Measurements from ENCODE around the gene TGM4.

DNA sequence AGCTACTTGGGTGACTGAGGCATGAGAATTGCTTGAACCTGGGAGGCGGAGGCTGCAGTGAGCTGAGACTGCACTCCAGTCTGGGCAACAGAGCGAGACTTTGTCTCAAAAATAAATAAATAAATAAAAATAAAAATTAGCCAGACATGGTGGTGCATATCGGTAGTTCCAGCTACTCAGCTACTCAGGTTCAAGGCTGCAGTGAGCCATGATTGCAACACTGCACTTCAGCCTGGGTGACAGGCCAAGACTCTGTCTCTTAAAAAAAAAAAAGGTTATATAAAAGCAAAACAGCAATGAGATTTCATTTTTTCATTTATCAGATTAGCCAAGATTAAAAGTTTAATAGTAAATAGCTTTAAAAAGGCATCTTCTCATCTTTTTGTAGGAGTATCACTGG is 2.9 kb downstream of the TGM4 start:
- TF ChIP-seq POLR2AphosphoS5 (IDR thresholded peaks at IDR 0.05; ENCODE audit: low read depth, low read length) = no peak
- TF ChIP-seq POLR2A (IDR thresholded peaks at IDR 0.05; ENCODE audit: low read depth, low read length) = no peak
- TF ChIP-seq TAF1 (IDR thresholded peaks at IDR 0.05; ENCODE audit: borderline replicate concordance, low read depth, low read length) = no peak

All from GM12892 (cell line).